Measurements from ENCODE around the gene RNF135.

- no peak for TF ChIP-seq GATA3 (IDR thresholded peaks at IDR 0.05; ENCODE audit: low read depth, low read length)
- no peak for TF ChIP-seq GATA2 (IDR thresholded peaks at IDR 0.05; ENCODE audit: low read depth, low read length)
These were observed at the start of gene RNF135 for GRCh38 chr17:30970831-30971567.

Data from SH-SY5Y (cell line).